Lower leg skin (tissue), 4 donors: ENCODE measurements around the gene PRC1. TPM values are rescaled to one million over a fixed set of nuclear protein-coding genes. Genes with fewer than 3 reads are reported as not detected.
A peak's percentile ranks its signal among the peaks of the same experiment; 100 is the strongest.

Source experiments
- DNase-seq, 2 donors: peaks; one replicate each; pipeline ENCODE4 v3.0.0-alpha.2; 2019; ENCODE audit warnings: low spot score in 2 of 2
- H3K4me3 ChIP-seq: fragments of 200-600 bp; sonication (generic); 2 replicates; pipeline ENCODE4 v1.5.1; 2017; ENCODE audit warnings: mild to moderate bottlenecking, low read depth; ENCODE audit not compliant: poor library complexity, severe bottlenecking
- CTCF ChIP-seq, 3 donors: fragments of 450-650 bp; IDR thresholded peaks; one replicate each; pipeline ENCODE4 v1.5.1; 2016; ENCODE audit warnings: antibody characterized with exemption in 3 of 3, mild to moderate bottlenecking in 3 of 3, moderate library complexity in 2 of 3
- POLR2A ChIP-seq, 2 donors: fragments of 450-650 bp; IDR thresholded peaks; one replicate each; pipeline ENCODE4 v1.6.1; 2016 to 2017; ENCODE audit warnings: antibody characterized with exemption in 2 of 2, mild to moderate bottlenecking in 1 of 2, moderate library complexity in 1 of 2
- WGBS, 2 donors: methylation state at CpG; one replicate each; pipeline ENCODE4 v1.1.5; 2018; 5-methylcytosine and 5-hydroxymethylcytosine counted together
- intact Hi-C: fragments of 100-400 bp; cut with DNase I; formaldehyde crosslinking; loops from one replicate; pipeline ENCODE4 v1.15.0; 2023; ENCODE audit warnings: low total_unique reads
- total RNA-seq, 4 donors: library from RNA; depleted of rRNA; stranded (reverse); fragments of >200 nt; gene quantifications; one replicate each; pipeline ENCODE4 v1.1.0, GENCODE V29; 2016

PRC1 gene
- total RNA-seq, 4 donors from 2014 or later, result 16.3 to 24.4 (median 19.5) TPM

DNA sequence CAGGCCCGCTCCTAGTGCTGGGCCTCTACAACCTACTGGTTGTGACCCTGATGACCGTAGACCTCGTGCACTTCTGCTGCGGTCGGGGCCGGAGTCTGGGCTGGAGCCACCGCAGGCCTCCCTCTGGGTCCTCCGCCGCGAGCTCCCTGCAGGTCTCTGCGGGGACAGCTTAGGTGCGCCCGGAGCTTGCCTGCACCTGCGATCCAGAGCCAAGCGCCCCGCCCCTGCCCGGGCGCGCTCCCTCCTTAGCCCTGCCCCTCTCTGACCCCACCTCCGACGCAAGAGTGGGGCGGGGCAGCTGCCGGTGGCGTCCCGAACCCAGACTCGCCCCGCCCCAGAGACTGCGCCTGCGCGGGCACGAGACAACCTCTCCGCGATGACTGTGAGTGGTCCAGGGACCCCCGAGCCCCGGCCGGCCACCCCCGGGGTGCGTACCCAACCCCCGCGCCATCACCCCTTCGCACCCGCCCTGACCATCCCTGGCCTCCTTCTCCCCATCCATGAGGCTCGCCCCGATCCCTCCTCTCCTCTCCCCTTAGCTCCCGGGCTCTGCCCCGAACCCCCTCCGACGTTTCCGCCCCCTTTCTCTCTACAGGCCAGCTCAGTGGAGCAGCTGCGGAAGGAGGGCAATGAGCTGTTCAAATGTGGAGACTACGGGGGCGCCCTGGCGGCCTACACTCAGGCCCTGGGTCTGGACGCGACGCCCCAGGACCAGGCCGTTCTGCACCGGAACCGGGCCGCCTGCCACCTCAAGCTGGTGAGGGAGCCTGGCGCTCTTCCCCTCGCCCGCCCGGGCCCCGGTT is 59.2 kb downstream of the PRC1 start, which contains the start of gene UNC45A:
Gene UNC45A, plus strand, starts transcription at position 337 of the 803 bp plus-strand sequence. Its CDS starts 40 bp downstream, at position 377.
- TF ChIP-seq POLR2A (IDR thresholded peaks at IDR 0.05), result no peak
- TF ChIP-seq CTCF (IDR thresholded peaks at IDR 0.05), result no peak
- peak within 1 kb of the TSS; percentile 71 for H3K4me3 ChIP-seq
- 0% methylated on average over 33 to 34 of the region's 65 CpGs for WGBS, 2 donors
- intact Hi-C loops, result no loop called here
- peak; percentile 91 to 98 for DNase-seq

DNA sequence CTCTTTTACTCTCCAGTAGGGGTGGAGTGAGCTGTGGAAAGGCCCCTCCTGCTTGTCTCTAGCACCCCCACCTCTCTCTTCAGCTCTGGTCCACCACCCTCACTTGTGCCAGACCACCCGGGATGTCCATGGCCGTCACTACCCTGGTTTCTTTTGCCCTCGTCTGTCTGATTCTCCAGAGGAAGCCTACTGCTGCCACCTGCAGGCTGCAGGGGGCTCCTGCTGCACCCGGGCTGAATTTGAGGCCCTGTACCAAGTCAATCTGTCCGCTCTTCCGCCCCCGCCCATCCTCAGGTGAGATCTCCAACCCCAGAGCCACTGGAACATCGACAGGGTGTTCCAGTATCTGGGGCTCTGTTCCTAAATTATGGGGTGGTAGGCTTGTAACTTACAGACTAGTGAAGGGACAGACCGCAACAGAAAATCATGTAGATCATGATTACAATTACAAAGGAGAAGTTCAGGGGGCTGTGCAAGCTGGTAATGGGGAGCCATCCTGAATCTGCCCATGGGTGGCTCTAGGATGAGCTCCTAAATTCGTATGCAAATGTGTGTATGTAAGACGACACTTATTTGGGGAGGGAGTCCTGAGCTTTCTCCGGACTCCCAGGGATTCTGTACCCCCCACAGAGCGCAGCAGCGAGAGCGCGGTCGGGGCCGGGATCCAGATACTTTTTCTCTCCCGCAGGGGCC is 59.9 kb downstream of the PRC1 start:
- H3K4me3 ChIP-seq, result peak overlapping the region; percentile 71
- 1 to 2% methylated on average over 19 of the region's 19 CpGs for WGBS, 2 donors
- peak; percentile 85 to 97 for DNase-seq
- intact Hi-C loops, result no loop called here
- no peak for TF ChIP-seq POLR2A (IDR thresholded peaks at IDR 0.05)
- peak in 1 of 3 donors; percentile 47 for TF ChIP-seq CTCF (IDR thresholded peaks at IDR 0.05)

- no peak for DNase-seq
- TF ChIP-seq POLR2A (IDR thresholded peaks at IDR 0.05), result no peak
- no peak for TF ChIP-seq CTCF (IDR thresholded peaks at IDR 0.05)
- intact Hi-C loops, result no loop called here
- no peak overlapping the region for H3K4me3 ChIP-seq
- 83 to 87% methylated on average over 1 of the region's 1 CpG for WGBS, 2 donors
Measured at GRCh38 chr15:90933301-90933700, 61.0 kb downstream of the PRC1 start.

GRCh38 chr15:90932660-90932991 is 61.7 kb downstream of the PRC1 start:
- WGBS, 2 donors, result 15 to 18% methylated on average over 5 of the region's 5 CpGs
- H3K4me3 ChIP-seq, result no peak overlapping the region
- intact Hi-C loops, result no loop called here
- DNase-seq, result no peak
- no peak for TF ChIP-seq CTCF (IDR thresholded peaks at IDR 0.05)
- TF ChIP-seq POLR2A (IDR thresholded peaks at IDR 0.05), result no peak

- intact Hi-C loops, result no loop called here
- WGBS, 2 donors, result 0 to 4% methylated on average over 25 to 31 of the region's 52 CpGs
Measured at GRCh38 chr15:90931828-90932659, 62.3 kb downstream of the PRC1 start, which contains the start of gene HDDC3. HDDC3 (minus strand) TSS chr15:90932549; CDS start chr15:90932540, 9 bp downstream.

More at GRCh38 chr15:90931828-90932659, 62.3 kb downstream of the PRC1 start, which contains the start of gene HDDC3:
- peak within 1 kb of the TSS; percentile 59 for H3K4me3 ChIP-seq
- TF ChIP-seq CTCF (IDR thresholded peaks at IDR 0.05) (peak in 1 of 3 donors; percentile 18), POLR2A (IDR thresholded peaks at IDR 0.05) (no peak)
- DNase-seq, result peak; percentile 84 to 98
